Duodenal mucosa (tissue), 2 donors: ENCODE data around the gene TTLL8.
A peak's percentile ranks its signal among the peaks of the same experiment; 100 is the strongest.

Experiments
- H3K27ac ChIP-seq: one replicate; pipeline ENCODE4 v1.7.0; 2013; ENCODE audit warnings: low read depth, low read length
- H3K27me3 ChIP-seq, 2 donors: one replicate each; pipeline ENCODE4 v1.7.0; 2013; ENCODE audit warnings: low read length in 2 of 2, control low read depth in 1 of 2; ENCODE audit not compliant: insufficient read depth in 2 of 2, control insufficient read depth in 1 of 2
- H3K36me3 ChIP-seq, 2 donors: one replicate each; pipeline ENCODE4 v1.7.0; 2013; ENCODE audit warnings: low read length in 2 of 2, control low read depth in 1 of 2; ENCODE audit not compliant: insufficient read depth in 2 of 2, control insufficient read depth in 1 of 2
- H3K4me1 ChIP-seq, 2 donors: one replicate each; pipeline ENCODE4 v1.7.0; 2013; ENCODE audit warnings: low read length in 2 of 2, control low read depth in 1 of 2; ENCODE audit not compliant: insufficient read depth in 2 of 2, control insufficient read depth in 1 of 2
- H3K4me3 ChIP-seq, 2 donors: one replicate each; pipeline ENCODE4 v1.7.0; 2013; ENCODE audit warnings: low read length in 2 of 2, low read depth in 1 of 2
- H3K9ac ChIP-seq, 2 donors: one replicate each; pipeline ENCODE4 v1.7.0; 2013; ENCODE audit warnings: low read length in 2 of 2, low read depth in 1 of 2
- H3K9me3 ChIP-seq, 2 donors: one replicate each; pipeline ENCODE4 v1.7.0; 2013; ENCODE audit warnings: low read length in 2 of 2, control low read depth in 1 of 2; ENCODE audit not compliant: control insufficient read depth in 1 of 2

Gene TTLL8

GRCh38 chr22:49971232-49972162, 86.6 kb downstream of the TTLL8 start:
- Histone ChIP-seq H3K4me3 (peak overlapping the region; percentile 53 to 60), H3K9ac (peak overlapping the region; percentile 63 to 70), H3K27me3 (no peaks in the 10 kb centered on the region), H3K27ac (peak overlapping the region; percentile 86), H3K36me3 (no peaks in the 10 kb centered on the region), H3K4me1 (peaks cover 27 to 31% of the 10 kb centered on the region in 2 donors), H3K9me3 (no peaks in the 10 kb centered on the region)

- Histone ChIP-seq H3K36me3 (no peaks in the 10 kb centered on the region), H3K9ac (peak overlapping the region; percentile 63 to 70), H3K27ac (peak overlapping the region; percentile 86), H3K27me3 (no peaks in the 10 kb centered on the region), H3K4me3 (peak overlapping the region; percentile 53 to 60), H3K4me1 (peaks cover 33 to 36% of the 10 kb centered on the region in 2 donors), H3K9me3 (no peaks in the 10 kb centered on the region)
Observed at GRCh38 chr22:49970528-49971231, 87.4 kb downstream of the TTLL8 start.

GRCh38 chr22:49969751-49970527, 88.2 kb downstream of the TTLL8 start:
- H3K4me3 ChIP-seq: peak overlapping the region in 1 of 2 donors; percentile 60
- no peaks in the 10 kb centered on the region for H3K9me3 ChIP-seq
- no peaks in the 10 kb centered on the region for H3K27me3 ChIP-seq
- no peaks in the 10 kb centered on the region for H3K36me3 ChIP-seq
- peak overlapping the region; percentile 53 for H3K27ac ChIP-seq
- H3K9ac ChIP-seq: peak overlapping the region; percentile 6 to 29
- peaks cover 30 to 36% of the 10 kb centered on the region in 2 donors for H3K4me1 ChIP-seq

- peak overlapping the region; percentile 50 for H3K27ac ChIP-seq
- no peak overlapping the region for H3K4me3 ChIP-seq
- H3K9ac ChIP-seq: peak overlapping the region in 1 of 2 donors; percentile 29
- peaks cover 0 to 4% of the 10 kb centered on the region in 2 donors for H3K36me3 ChIP-seq
- no peaks in the 10 kb centered on the region for H3K9me3 ChIP-seq
- H3K4me1 ChIP-seq: peaks cover 31 to 39% of the 10 kb centered on the region in 2 donors
- no peaks in the 10 kb centered on the region for H3K27me3 ChIP-seq
Observed at GRCh38 chr22:49968831-49969661, 89.1 kb downstream of the TTLL8 start.
